ENCODE data around the gene SERINC3. TPM values are rescaled to one million over a fixed set of nuclear protein-coding genes. Genes with fewer than 3 reads are reported as not detected.

SERINC3 gene
- total RNA-seq, 1 experiment from 2014 or later = 110 TPM

- Histone ChIP-seq H3K36me3 (ENCODE audit: low read depth) (no peaks in the 10 kb centered on the region), H3K4me2 (no peak overlapping the region), H3F3A (ENCODE audit: insufficient read depth, low read depth) (no peaks in the 10 kb centered on the region), H4K20me1 (ENCODE audit: insufficient read depth) (no peaks in the 10 kb centered on the region), H3K27ac (no peak overlapping the region), H3K4me1 (replicated peaks; ENCODE audit: insufficient read depth) (no peaks in the 10 kb centered on the region), H3K9me2 (ENCODE audit: insufficient read depth) (no peaks in the 10 kb centered on the region), H3K9me3 (ENCODE audit: insufficient read depth, low read depth) (no peaks in the 10 kb centered on the region), H2AFZ (no peak overlapping the region), H3K79me2 (ENCODE audit: low read depth) (no peaks in the 10 kb centered on the region), H3K27me3 (ENCODE audit: insufficient read depth, low read depth) (no peaks in the 10 kb centered on the region), H3K4me3 (no peak overlapping the region)
- no peak for DNase-seq
- POLR2A ChIA-PET (ENCODE audit: unreplicated experiment) = no interaction called here
- TF ChIP-seq EZH2 (IDR thresholded peaks at IDR 0.05; ENCODE audit: low read depth) (no peak), CTCF (conservative IDR thresholded peaks at IDR 0.05) (no peak)
- intact Hi-C loops (cut with micrococcal nuclease; ENCODE audit: unreplicated experiment) = loop anchor here (10.0 kb wide), 3 partner anchors 150 to 1020 kb away; partner anchors contain the start of gene FITM2
- CTCF ChIA-PET = no interaction called here
- BruUV-seq (replicated peaks) = no TSS peak
Observed at GRCh38 chr20:44464514-44464913, 57.4 kb downstream of the SERINC3 start.

- no peaks in the 10 kb centered on the region for H3K9me3 ChIP-seq (ENCODE audit: insufficient read depth, low read depth)
- no peaks in the 10 kb centered on the region for H3K27me3 ChIP-seq (ENCODE audit: insufficient read depth, low read depth)
- no peaks in the 10 kb centered on the region for H3K9me2 ChIP-seq (ENCODE audit: insufficient read depth)
- H3F3A ChIP-seq (ENCODE audit: insufficient read depth, low read depth) = no peaks in the 10 kb centered on the region
- H3K36me3 ChIP-seq (ENCODE audit: low read depth) = no peaks in the 10 kb centered on the region
- POLR2A ChIA-PET (ENCODE audit: unreplicated experiment) = no interaction called here
- TF ChIP-seq EZH2 (IDR thresholded peaks at IDR 0.05; ENCODE audit: low read depth) (no peak), CTCF (conservative IDR thresholded peaks at IDR 0.05) (no peak)
- no peak overlapping the region for H3K27ac ChIP-seq
- CTCF ChIA-PET = no interaction called here
- H3K4me1 ChIP-seq (replicated peaks; ENCODE audit: insufficient read depth) = no peaks in the 10 kb centered on the region
- no peak overlapping the region for H2AFZ ChIP-seq
- no peaks in the 10 kb centered on the region for H4K20me1 ChIP-seq (ENCODE audit: insufficient read depth)
- DNase-seq = no peak
- no peaks in the 10 kb centered on the region for H3K79me2 ChIP-seq (ENCODE audit: low read depth)
- intact Hi-C loops (cut with micrococcal nuclease; ENCODE audit: unreplicated experiment) = loop anchor here (10.0 kb wide), 3 partner anchors 149 to 1019 kb away; partner anchors contain the start of gene FITM2
- no peak overlapping the region for H3K4me3 ChIP-seq
- H3K4me2 ChIP-seq = no peak overlapping the region
- no TSS peak for BruUV-seq (replicated peaks)
Observed at GRCh38 chr20:44463466-44463865, 58.4 kb downstream of the SERINC3 start.

GRCh38 chr20:44461803-44462174, 60.1 kb downstream of the SERINC3 start:
- Histone ChIP-seq H3K36me3 (ENCODE audit: low read depth) (no peaks in the 10 kb centered on the region), H3F3A (ENCODE audit: insufficient read depth, low read depth) (no peaks in the 10 kb centered on the region), H3K9me2 (ENCODE audit: insufficient read depth) (no peaks in the 10 kb centered on the region), H3K79me2 (ENCODE audit: low read depth) (no peaks in the 10 kb centered on the region), H4K20me1 (ENCODE audit: insufficient read depth) (no peaks in the 10 kb centered on the region), H3K4me2 (no peak overlapping the region), H3K27me3 (ENCODE audit: insufficient read depth, low read depth) (no peaks in the 10 kb centered on the region), H3K4me3 (no peak overlapping the region), H3K9me3 (ENCODE audit: insufficient read depth, low read depth) (no peaks in the 10 kb centered on the region), H3K27ac (no peak overlapping the region), H2AFZ (no peak overlapping the region), H3K4me1 (replicated peaks; ENCODE audit: insufficient read depth) (no peaks in the 10 kb centered on the region)
- TF ChIP-seq EZH2 (IDR thresholded peaks at IDR 0.05; ENCODE audit: low read depth) (no peak), CTCF (conservative IDR thresholded peaks at IDR 0.05) (no peak)
- no peak for DNase-seq
- CTCF ChIA-PET = interaction anchor here (0.6 to 0.7 kb wide), 4 partner anchors 24 to 207 kb away, joined by 3 to 6 read pairs (median 4); no protein-coding TSS in a partner anchor
- POLR2A ChIA-PET (ENCODE audit: unreplicated experiment) = interaction anchor here (0.6 kb wide), 1 partner anchor 14 kb away, joined by 3 read pairs; the partner anchor contains the start of gene TTPAL
- no TSS peak for BruUV-seq (replicated peaks)
- intact Hi-C loops (cut with micrococcal nuclease; ENCODE audit: unreplicated experiment) = loop anchor here (1.0 to 10.0 kb wide), 4 partner anchors 73 to 1017 kb away; partner anchors contain the start of gene FITM2
